ENCODE data around the gene WBP2NL. TPM values are rescaled to one million over a fixed set of nuclear protein-coding genes. Genes with fewer than 3 reads are reported as not detected.

Gene WBP2NL
- total and polyA plus RNA-seq, 2 donors (not counting 1 experiment from before 2014, with no cell fraction given), result 1.6 to 10.4 TPM

- no peak overlapping the region for H3K4me2 ChIP-seq (replicated peaks; ENCODE audit: low read depth, low read length, poor library complexity, severe bottlenecking)
- no peak overlapping the region for H2AFZ ChIP-seq (ENCODE audit: insufficient read depth, low read depth, low read length, poor library complexity, severe bottlenecking)
- no peak for DNase-seq
- no peaks in the 10 kb centered on the region for H3K36me3 ChIP-seq (replicated peaks in 1 of 2; ENCODE audit: control extremely low read depth in 1 of 2, control insufficient read depth in 1 of 2, extremely low read depth in 1 of 2, insufficient read depth in 2 of 2, low read length in 1 of 2)
- no peak overlapping the region for H3K27ac ChIP-seq (ENCODE audit: low read length in 2 of 2)
- ATAC-seq (ENCODE audit: low read depth), result no peak
- Mint-ChIP-seq H3K4me3 (no peak overlapping the region), H3K27ac (no peak overlapping the region), H3K27me3 (no peaks in the 10 kb centered on the region), H3K4me1 (peaks cover 22% of the 10 kb centered on the region), H3K9me3 (ENCODE audit: insufficient read depth) (peaks cover 8% of the 10 kb centered on the region)
- no peaks in the 10 kb centered on the region for H3K27me3 ChIP-seq (replicated peaks in 1 of 4; ENCODE audit: control extremely low read depth in 1 of 4, control insufficient read depth in 3 of 4, insufficient read depth in 4 of 4, low read length in 3 of 4)
- POLR2A ChIA-PET, result no interaction called here
- peaks cover 7 to 8% of the 10 kb centered on the region in 2 donors for H3K4me1 ChIP-seq (ENCODE audit: control insufficient read depth in 2 of 2, insufficient read depth in 2 of 2, low read length in 2 of 2)
- no peaks in the 10 kb centered on the region for H3K79me2 ChIP-seq (ENCODE audit: control insufficient read depth, insufficient read depth, low read length)
- intact Hi-C loops (cut with micrococcal nuclease), result no loop called here
- CTCF ChIA-PET, result interaction anchor here (0.7 to 1.2 kb wide), 3 partner anchors 50 to 333 kb away, joined by 3 to 9 read pairs (median 3); no protein-coding TSS in a partner anchor
- no peaks in the 10 kb centered on the region for H4K20me1 ChIP-seq (ENCODE audit: control insufficient read depth, insufficient read depth, low read length, poor library complexity, severe bottlenecking)
- no peak overlapping the region for H3K4me3 ChIP-seq (ENCODE audit: control extremely low read depth in 1 of 5, extremely low read depth in 1 of 5, insufficient read depth in 1 of 5, low read depth in 2 of 5, low read length in 4 of 5)
- no peak overlapping the region for H3K9ac ChIP-seq (ENCODE audit: low read length)
- H3K9me3 ChIP-seq (ENCODE audit: control extremely low read depth in 1 of 3, control insufficient read depth in 2 of 3, insufficient read depth in 1 of 3, low read length in 2 of 3), result peaks cover 7 to 17% (median 13%) of the 10 kb centered on the region in 3 donors
- TF ChIP-seq CTCF (IDR thresholded peaks at IDR 0.05) (no peak), EZH2 (IDR thresholded peaks at IDR 0.05; ENCODE audit: borderline replicate concordance, insufficient read depth, low read depth, low read length, poor library complexity, severe bottlenecking) (no peak)
Observed at GRCh38 chr22:42041784-42042183, 43.2 kb downstream of the WBP2NL start.

GRCh38 chr22:42050641-42051180 lies 52.1 kb downstream of the WBP2NL start:
- Mint-ChIP-seq H3K4me3 (no peak overlapping the region), H3K27me3 (no peaks in the 10 kb centered on the region), H3K27ac (no peak overlapping the region), H3K4me1 (no peaks in the 10 kb centered on the region), H3K9me3 (ENCODE audit: insufficient read depth) (no peaks in the 10 kb centered on the region)
- Histone ChIP-seq H3K36me3 (replicated peaks in 1 of 2; ENCODE audit: control extremely low read depth in 1 of 2, control insufficient read depth in 1 of 2, extremely low read depth in 1 of 2, insufficient read depth in 2 of 2, low read length in 1 of 2) (no peaks in the 10 kb centered on the region), H4K20me1 (ENCODE audit: control insufficient read depth, insufficient read depth, low read length, poor library complexity, severe bottlenecking) (no peaks in the 10 kb centered on the region), H3K27me3 (replicated peaks in 1 of 4; ENCODE audit: control extremely low read depth in 1 of 4, control insufficient read depth in 3 of 4, insufficient read depth in 4 of 4, low read length in 3 of 4) (no peaks in the 10 kb centered on the region), H3K4me2 (replicated peaks; ENCODE audit: low read depth, low read length, poor library complexity, severe bottlenecking) (no peak overlapping the region), H3K9ac (ENCODE audit: low read length) (no peak overlapping the region), H2AFZ (ENCODE audit: insufficient read depth, low read depth, low read length, poor library complexity, severe bottlenecking) (no peak overlapping the region), H3K9me3 (ENCODE audit: control extremely low read depth in 1 of 3, control insufficient read depth in 2 of 3, insufficient read depth in 1 of 3, low read length in 2 of 3) (no peaks in the 10 kb centered on the region), H3K27ac (ENCODE audit: low read length in 2 of 2) (no peak overlapping the region), H3K79me2 (ENCODE audit: control insufficient read depth, insufficient read depth, low read length) (no peaks in the 10 kb centered on the region), H3K4me3 (ENCODE audit: control extremely low read depth in 1 of 5, extremely low read depth in 1 of 5, insufficient read depth in 1 of 5, low read depth in 2 of 5, low read length in 4 of 5) (no peak overlapping the region), H3K4me1 (ENCODE audit: control insufficient read depth in 2 of 2, insufficient read depth in 2 of 2, low read length in 2 of 2) (no peaks in the 10 kb centered on the region)
- DNase-seq (no peak), ATAC-seq (ENCODE audit: low read depth) (no peak)
- TF ChIP-seq CTCF (IDR thresholded peaks at IDR 0.05) (no peak), EZH2 (IDR thresholded peaks at IDR 0.05; ENCODE audit: borderline replicate concordance, insufficient read depth, low read depth, low read length, poor library complexity, severe bottlenecking) (no peak)
- intact Hi-C loops (cut with micrococcal nuclease), result no loop called here
- ChIA-PET CTCF (no interaction called here), POLR2A (no interaction called here)
- WGBS (ENCODE audit: insufficient coverage), result 100% methylated on average over 1 of the region's 2 CpGs

Measured in B cell (primary cell).